OCI-LY1 (cell line): Measurements from ENCODE around the gene SIRT3.

Experiments used
- CTCF ChIP-seq: fragments of 200-600 bp; sonication (generic), shearing (Covaris generic); IDR thresholded peaks from 2 replicates; pipeline ENCODE4 v1.5.1; 2017; ENCODE audit warnings: mild to moderate bottlenecking, antibody characterized with exemption, low read length, moderate library complexity, mixed read lengths
- EZH2 ChIP-seq: fragments of 200-600 bp; sonication (generic), shearing (Covaris generic); IDR thresholded peaks from 2 replicates; pipeline ENCODE4 v1.8.0; 2017; ENCODE audit warnings: borderline replicate concordance, mixed run types, mild to moderate bottlenecking, antibody characterized with exemption, low read length, moderate library complexity, mixed read lengths

DNA sequence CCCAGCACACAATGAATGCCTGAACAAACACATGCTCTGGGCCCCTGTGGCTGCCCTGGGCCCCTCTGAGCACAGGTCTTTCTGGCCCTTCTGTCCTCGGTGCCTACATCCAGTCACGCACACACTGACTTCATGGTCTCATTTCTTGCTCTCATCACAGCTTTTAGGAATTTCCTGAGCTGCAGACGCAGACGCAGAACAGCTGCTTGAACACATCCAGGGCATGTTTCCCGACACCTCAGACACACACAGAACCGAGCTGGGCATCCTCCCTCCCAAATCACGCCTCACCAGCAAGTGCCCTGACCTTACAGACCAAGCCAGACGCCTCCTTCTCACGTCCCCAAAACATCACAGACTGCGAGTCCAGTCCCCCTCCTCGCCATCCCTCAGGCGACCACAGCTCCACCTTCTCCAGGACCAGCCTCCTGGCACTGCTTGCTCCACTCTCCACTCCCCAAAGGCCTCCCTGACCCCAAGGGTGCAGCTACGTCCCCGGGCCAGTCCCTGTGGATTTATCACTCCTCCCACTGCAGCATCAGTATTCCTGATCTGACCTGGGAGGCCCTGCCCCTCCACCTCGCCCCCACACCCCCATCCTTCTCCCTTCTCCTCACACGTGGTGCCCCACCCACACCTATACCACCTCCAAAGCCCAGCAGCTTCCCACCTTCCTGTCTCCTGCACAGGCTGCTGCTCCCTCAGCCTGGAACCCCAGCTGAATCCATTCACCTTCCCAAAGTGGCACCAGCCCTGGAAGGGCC is 12.9 kb downstream of the SIRT3 start:
- no peak for TF ChIP-seq CTCF
- no peak for TF ChIP-seq EZH2
